SK-N-DZ (cell line): ENCODE results near the gene SCN2B.

ENCODE experiments used
- DNase-seq: peaks from one replicate; pipeline ENCODE4 v3.0.0-alpha.2; 2015; ENCODE audit warnings: low spot score

The SCN2B gene

GRCh38 chr11:118175031-118175992, 1.1 kb downstream of the SCN2B start:
- DNase-seq, result no peak

- no peak for DNase-seq
Measured at GRCh38 chr11:118174006-118174567, 2.4 kb downstream of the SCN2B start.

GRCh38 chr11:118172356-118172755, 4.1 kb downstream of the SCN2B start:
- DNase-seq, result no peak

- peak; percentile 19 for DNase-seq
Measured at GRCh38 chr11:118171269-118172062, 5.0 kb downstream of the SCN2B start.

GRCh38 chr11:118170882-118171268, 5.6 kb downstream of the SCN2B start:
- DNase-seq, result no peak

- DNase-seq, result no peak
Measured at GRCh38 chr11:118170231-118170630, 6.2 kb downstream of the SCN2B start.

GRCh38 chr11:118169300-118170140, 6.9 kb downstream of the SCN2B start:
- DNase-seq, result no peak

GRCh38 chr11:118168751-118169150, 7.7 kb downstream of the SCN2B start:
- no peak for DNase-seq

- no peak for DNase-seq
Measured at GRCh38 chr11:118168316-118168715, 8.1 kb downstream of the SCN2B start.

- DNase-seq, result no peak
Measured at GRCh38 chr11:118167906-118168305, 8.5 kb downstream of the SCN2B start.

- no peak for DNase-seq
Measured at GRCh38 chr11:118167253-118167652, 9.2 kb downstream of the SCN2B start.

- DNase-seq, result no peak
Measured at GRCh38 chr11:118166641-118167040, 9.8 kb downstream of the SCN2B start.

GRCh38 chr11:118164885-118165284, 11.6 kb downstream of the SCN2B start:
- no peak for DNase-seq

GRCh38 chr11:118163494-118163893, 12.9 kb downstream of the SCN2B start:
- DNase-seq, result no peak

GRCh38 chr11:118162846-118163245, 13.6 kb downstream of the SCN2B start:
- DNase-seq, result no peak

- DNase-seq, result no peak
Measured at GRCh38 chr11:118161786-118162185, 14.7 kb downstream of the SCN2B start.

- DNase-seq, result no peak
Measured at GRCh38 chr11:118157186-118157895, 19.1 kb downstream of the SCN2B start.

- no peak for DNase-seq
Measured at GRCh38 chr11:118156531-118157185, 19.8 kb downstream of the SCN2B start.

- no peak for DNase-seq
Measured at GRCh38 chr11:118155776-118156530, 20.5 kb downstream of the SCN2B start.
